CD4-positive, alpha-beta T cell (primary cell): ENCODE results near the gene EVA1A. TPM values are rescaled to one million over a fixed set of nuclear protein-coding genes. Genes with fewer than 3 reads are reported as not detected.

ENCODE experiments used
- ATAC-seq: fragments of 200-7000 bp; cut with Tn5 transposase; one replicate; pipeline ENCODE4 v1.10.0; 2022; ENCODE audit warnings: mild to moderate bottlenecking; ENCODE audit not compliant: poor library complexity
- CTCF ChIA-PET: fragments of 350-600 bp; sonication (Branson Sonifier 250); formaldehyde crosslinking; loops from one replicate; lab custom pipeline; 2021; ENCODE audit warnings: antibody characterized with exemption, inconsistent platforms; lab: Charles Lee
- POLR2A ChIA-PET: fragments of 350-600 bp; sonication (Branson Sonifier 250); formaldehyde crosslinking; loops from one replicate; lab custom pipeline; 2021; ENCODE audit warnings: antibody characterized with exemption, inconsistent platforms; lab: Charles Lee
- DNase-seq, 14 experiments: peaks; one replicate each; pipeline ENCODE4 v3.0.0-alpha.2; 2013 to 2020; ENCODE audit warnings: mixed read lengths in 2 of 14
- H3K27ac ChIP-seq, 2 donors: one replicate each; pipeline versions ENCODE4 v1.5.1 to v1.7.0; 2013; ENCODE audit warnings: low read length in 2 of 2, low read depth in 1 of 2, mild to moderate bottlenecking in 1 of 2
- H3K27me3 ChIP-seq, 2 experiments: 1 replicate in 1 of 2; 2 replicates in 1 of 2; pipeline versions ENCODE4 v1.6.1 to v1.7.0; 2013; ENCODE audit warnings: low read length in 2 of 2, control low read depth in 1 of 2, mild to moderate bottlenecking in 1 of 2, moderate library complexity in 1 of 2; ENCODE audit not compliant: insufficient read depth in 2 of 2, control insufficient read depth in 1 of 2
- H3K36me3 ChIP-seq: one replicate; pipeline ENCODE4 v1.6.1; 2013; ENCODE audit warnings: low read length, control low read depth; ENCODE audit not compliant: insufficient read depth
- H3K4me1 ChIP-seq: one replicate; pipeline ENCODE4 v1.6.1; 2013; ENCODE audit warnings: low read length, control low read depth; ENCODE audit not compliant: insufficient read depth
- H3K4me3 ChIP-seq: one replicate; pipeline ENCODE4 v1.5.1; 2013; ENCODE audit warnings: mild to moderate bottlenecking, low read length, moderate library complexity
- H3K9me3 ChIP-seq, 2 experiments: 1 replicate in 1 of 2; 2 replicates in 1 of 2; pipeline versions ENCODE4 v1.6.1 to v1.7.0; 2013; ENCODE audit warnings: low read length in 2 of 2, mild to moderate bottlenecking in 2 of 2, control low read depth in 1 of 2, moderate library complexity in 1 of 2; ENCODE audit not compliant: control insufficient read depth in 1 of 2, insufficient read depth in 1 of 2
- H3K27ac Mint-ChIP-seq: one replicate; pipeline ENCODE4 v1.8.0; 2020; ENCODE audit warnings: mixed read lengths
- H3K27me3 Mint-ChIP-seq: one replicate; pipeline ENCODE4 v1.8.0; 2021; ENCODE audit warnings: mixed read lengths
- H3K36me3 Mint-ChIP-seq: one replicate; pipeline ENCODE4 v1.8.0; 2021; ENCODE audit warnings: low read depth, mixed read lengths
- H3K4me1 Mint-ChIP-seq: one replicate; pipeline ENCODE4 v1.8.0; 2021; ENCODE audit warnings: low read depth, mixed read lengths
- H3K4me3 Mint-ChIP-seq: one replicate; pipeline ENCODE4 v1.8.0; 2020; ENCODE audit warnings: mild to moderate bottlenecking, mixed read lengths
- H3K9me3 Mint-ChIP-seq: one replicate; pipeline ENCODE4 v1.8.0; 2020; ENCODE audit warnings: mixed read lengths
- intact Hi-C, 2 experiments: fragments of 100-400 bp; cut with DNase I in 1 of 2; cut with micrococcal nuclease in 1 of 2; formaldehyde crosslinking; loops; one replicate each; pipeline versions ENCODE4 v1.15.1 to v1.9.0; 2023 to 2025; cut with DNase I, micrococcal nuclease
- total RNA-seq, 174 experiments: library from RNA in 2 of 174; stranded (reverse) in 2 of 174; gene quantifications; one replicate each; pipeline ENCODE4 v1.2.3 and lab custom pipeline; 2021 to 2026
- TF ChIP-seq, protein P1 (sequence below): fragments of 200-600 bp; IDR thresholded peaks from one replicate; pipeline ENCODE4 v1.8.0; 2022; ENCODE audit warnings: antibody characterized with exemption, mild to moderate bottlenecking

The EVA1A gene
- total RNA-seq, 2 experiments from 2014 or later = not detected

DNA sequence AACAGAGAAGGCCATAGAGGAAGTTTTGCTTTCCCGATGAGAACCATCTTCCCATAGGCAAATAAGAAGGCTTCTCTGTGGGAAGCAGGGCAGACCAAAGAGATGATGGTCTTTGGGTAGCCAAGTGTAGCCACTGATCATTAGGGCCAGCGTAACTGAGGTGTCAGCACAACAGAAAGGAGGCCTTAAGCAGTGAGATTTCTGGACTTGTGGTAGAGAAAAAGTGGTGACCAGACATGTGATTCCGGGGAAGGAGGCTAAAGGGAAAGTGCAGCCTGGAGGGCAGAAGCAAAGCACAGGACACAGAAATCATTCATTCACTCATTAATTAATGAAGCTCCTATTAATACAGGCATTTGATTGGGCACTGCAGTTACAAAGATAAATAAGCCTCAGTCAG lies 15.4 kb downstream of the EVA1A start:
- ATAC-seq (no peak), DNase-seq (no peak)
- H3K4me1 Mint-ChIP-seq = no peaks in the 10 kb centered on the region
- Histone ChIP-seq H3K27ac (no peak overlapping the region), H3K4me1 (no peaks in the 10 kb centered on the region), H3K9me3 (no peaks in the 10 kb centered on the region), H3K36me3 (no peaks in the 10 kb centered on the region), H3K4me3 (no peak overlapping the region), H3K27me3 (peaks cover 2 to 3% of the 10 kb centered on the region in 2 experiments)
- peaks cover 18% of the 10 kb centered on the region for H3K27me3 Mint-ChIP-seq
- CTCF ChIA-PET = no interaction called here
- peaks cover 4% of the 10 kb centered on the region for H3K9me3 Mint-ChIP-seq
- intact Hi-C loops = no loop called here
- TF ChIP-seq, protein P1, sequence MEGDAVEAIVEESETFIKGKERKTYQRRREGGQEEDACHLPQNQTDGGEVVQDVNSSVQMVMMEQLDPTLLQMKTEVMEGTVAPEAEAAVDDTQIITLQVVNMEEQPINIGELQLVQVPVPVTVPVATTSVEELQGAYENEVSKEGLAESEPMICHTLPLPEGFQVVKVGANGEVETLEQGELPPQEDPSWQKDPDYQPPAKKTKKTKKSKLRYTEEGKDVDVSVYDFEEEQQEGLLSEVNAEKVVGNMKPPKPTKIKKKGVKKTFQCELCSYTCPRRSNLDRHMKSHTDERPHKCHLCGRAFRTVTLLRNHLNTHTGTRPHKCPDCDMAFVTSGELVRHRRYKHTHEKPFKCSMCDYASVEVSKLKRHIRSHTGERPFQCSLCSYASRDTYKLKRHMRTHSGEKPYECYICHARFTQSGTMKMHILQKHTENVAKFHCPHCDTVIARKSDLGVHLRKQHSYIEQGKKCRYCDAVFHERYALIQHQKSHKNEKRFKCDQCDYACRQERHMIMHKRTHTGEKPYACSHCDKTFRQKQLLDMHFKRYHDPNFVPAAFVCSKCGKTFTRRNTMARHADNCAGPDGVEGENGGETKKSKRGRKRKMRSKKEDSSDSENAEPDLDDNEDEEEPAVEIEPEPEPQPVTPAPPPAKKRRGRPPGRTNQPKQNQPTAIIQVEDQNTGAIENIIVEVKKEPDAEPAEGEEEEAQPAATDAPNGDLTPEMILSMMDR = no peak
- POLR2A ChIA-PET = no interaction called here
- no peak overlapping the region for H3K4me3 Mint-ChIP-seq
- no peaks in the 10 kb centered on the region for H3K36me3 Mint-ChIP-seq
- no peak overlapping the region for H3K27ac Mint-ChIP-seq

DNA sequence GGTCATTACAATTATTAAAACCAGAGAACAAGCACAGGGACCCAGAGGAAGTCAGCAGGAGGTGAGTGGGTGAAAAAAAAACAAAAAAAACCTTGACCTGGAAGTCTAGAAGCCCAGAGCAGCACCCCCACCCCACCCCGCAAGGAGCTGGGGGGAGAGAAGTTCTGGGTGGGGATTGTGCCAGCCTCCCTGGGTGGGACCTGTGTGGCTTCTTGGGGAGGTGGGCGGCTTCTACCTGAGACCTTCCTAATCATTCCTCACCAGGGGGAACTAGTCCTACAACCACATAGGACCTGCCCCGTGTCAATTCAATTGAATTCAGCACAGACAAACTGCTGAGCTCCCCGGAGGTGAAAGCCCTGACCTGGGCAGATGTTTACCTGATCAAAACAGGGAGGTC lies 17.3 kb downstream of the EVA1A start:
- TF ChIP-seq, protein P1 = no peak
- CTCF ChIA-PET = no interaction called here
- intact Hi-C loops = no loop called here

DNA sequence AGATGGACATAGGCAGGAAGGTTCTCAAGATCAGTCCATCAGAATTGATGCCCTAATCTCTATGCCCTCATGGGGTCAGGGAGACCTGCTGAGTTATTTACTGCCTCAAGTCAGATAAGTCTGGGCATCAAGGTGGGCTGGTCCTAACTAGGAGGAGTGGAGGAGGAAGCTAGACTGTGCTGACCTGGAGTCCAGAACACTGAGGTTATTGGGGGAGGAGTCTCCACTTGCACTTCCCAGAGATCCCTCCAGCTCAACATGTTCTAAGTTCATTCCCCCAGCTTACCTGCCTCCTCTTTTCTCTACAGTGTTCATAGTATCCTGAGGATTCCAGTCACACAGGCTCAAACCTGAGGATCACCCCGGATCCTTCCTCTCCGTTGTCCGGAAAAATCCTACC lies 19.3 kb downstream of the EVA1A start:
- H3K4me3 ChIP-seq = no peak overlapping the region
- intact Hi-C loops = no loop called here
- Mint-ChIP-seq H3K27me3 (peaks cover 12% of the 10 kb centered on the region), H3K9me3 (peaks cover 6% of the 10 kb centered on the region), H3K4me1 (no peaks in the 10 kb centered on the region), H3K36me3 (no peaks in the 10 kb centered on the region), H3K4me3 (no peak overlapping the region), H3K27ac (no peak overlapping the region)
- DNase-seq (no peak), ATAC-seq (no peak)
- peaks cover 0 to 2% of the 10 kb centered on the region in 2 experiments for H3K27me3 ChIP-seq
- no peak overlapping the region for H3K27ac ChIP-seq
- CTCF ChIA-PET = no interaction called here
- H3K4me1 ChIP-seq = no peaks in the 10 kb centered on the region
- no peaks in the 10 kb centered on the region for H3K36me3 ChIP-seq
- H3K9me3 ChIP-seq = no peaks in the 10 kb centered on the region
- POLR2A ChIA-PET = no interaction called here
- TF ChIP-seq, protein P1 = no peak

More for the DNA sequence above, 17.3 kb downstream of the EVA1A start:
- no peak for DNase-seq
- Mint-ChIP-seq H3K4me3 (no peak overlapping the region), H3K4me1 (no peaks in the 10 kb centered on the region), H3K36me3 (no peaks in the 10 kb centered on the region), H3K27ac (no peak overlapping the region), H3K9me3 (peaks cover 4% of the 10 kb centered on the region), H3K27me3 (peaks cover 18% of the 10 kb centered on the region)
- no peaks in the 10 kb centered on the region for H3K9me3 ChIP-seq
- no peak for ATAC-seq
- no peaks in the 10 kb centered on the region for H3K36me3 ChIP-seq
- H3K4me1 ChIP-seq = no peaks in the 10 kb centered on the region
- POLR2A ChIA-PET = no interaction called here
- no peak overlapping the region for H3K4me3 ChIP-seq
- no peak overlapping the region for H3K27ac ChIP-seq
- peaks cover 0 to 2% of the 10 kb centered on the region in 2 experiments for H3K27me3 ChIP-seq
